ENCODE measurements around the gene ENG. TPM values are rescaled to one million over a fixed set of nuclear protein-coding genes. Genes with fewer than 3 reads are reported as not detected.

Gene ENG
- total RNA-seq, 2 donors from 2014 or later = 24.3 to 336 TPM

GRCh38 chr9:127802576-127803443, 51.6 kb downstream of the ENG start, which contains the start of gene FPGS:
Gene FPGS, plus strand, starts transcription at chr9:127802882. Its CDS starts 43 bp downstream, at chr9:127802925.
- no peaks in the 10 kb centered on the region for H3K9me3 ChIP-seq
- H3K36me3 ChIP-seq = peaks cover 0 to 5% of the 10 kb centered on the region in 2 donors
- DNase-seq (ENCODE audit: low spot score) = peak; percentile 79
- under 1% methylated on average over 35 of the region's 83 CpGs for WGBS
- intact Hi-C loops (cut with DNase I) = loop anchor here (5.0 kb wide), 1 partner anchor 114 kb away; the partner anchor contains the start of gene ST6GALNAC4
- TF ChIP-seq POLR2AphosphoS5 (IDR thresholded peaks at IDR 0.05) (peak; percentile 44), CTCF (IDR thresholded peaks at IDR 0.05) (peak in 1 of 4 experiments; percentile 21), POLR2A (IDR thresholded peaks at IDR 0.05) (peak; percentile 66)
- peaks cover 16% of the 10 kb centered on the region for H3K4me1 ChIP-seq (replicated peaks)
- H3K27me3 ChIP-seq (replicated peaks; ENCODE audit: insufficient read depth) = no peaks in the 10 kb centered on the region
- H3K4me3 ChIP-seq = peak within 1 kb of the TSS; percentile 63
- H3K27ac ChIP-seq = peak within 1 kb of the TSS; percentile 92 to 93

GRCh38 chr9:127801955-127802575, 52.4 kb downstream of the ENG start:
- H3K27ac ChIP-seq = peak overlapping the region; percentile 92 to 93
- H3K9me3 ChIP-seq = no peaks in the 10 kb centered on the region
- peaks cover 16% of the 10 kb centered on the region for H3K4me1 ChIP-seq (replicated peaks)
- intact Hi-C loops (cut with DNase I) = loop anchor here (5.0 kb wide), 1 partner anchor 115 kb away; the partner anchor contains the start of gene ST6GALNAC4
- DNase-seq (ENCODE audit: low spot score) = no peak
- H3K36me3 ChIP-seq = peaks cover 0 to under 1% of the 10 kb centered on the region in 2 donors
- no peaks in the 10 kb centered on the region for H3K27me3 ChIP-seq (replicated peaks; ENCODE audit: insufficient read depth)
- peak overlapping the region; percentile 63 for H3K4me3 ChIP-seq
- WGBS = 24% methylated on average over 10 of the region's 10 CpGs
- TF ChIP-seq POLR2A (IDR thresholded peaks at IDR 0.05) = no peak
- TF ChIP-seq CTCF (IDR thresholded peaks at IDR 0.05) = peak in 1 of 4 experiments; percentile 23

GRCh38 chr9:127796852-127797370, 57.5 kb downstream of the ENG start:
- Histone ChIP-seq H3K36me3 (no peaks in the 10 kb centered on the region), H3K27me3 (replicated peaks; ENCODE audit: insufficient read depth) (no peaks in the 10 kb centered on the region), H3K4me1 (replicated peaks) (peaks cover 17% of the 10 kb centered on the region), H3K9me3 (no peaks in the 10 kb centered on the region), H3K27ac (peak overlapping the region in 1 of 2 donors; percentile 36), H3K4me3 (no peak overlapping the region)
- TF ChIP-seq POLR2AphosphoS5 (IDR thresholded peaks at IDR 0.05) = no peak
- TF ChIP-seq POLR2A (IDR thresholded peaks at IDR 0.05) = no peak
- no peak for TF ChIP-seq CTCF (IDR thresholded peaks at IDR 0.05)
- no peak for DNase-seq (ENCODE audit: low spot score)
- intact Hi-C loops (cut with DNase I) = no loop called here
- WGBS = 13% methylated on average over 11 of the region's 11 CpGs

- peak overlapping the region in 1 of 2 donors; percentile 36 for H3K27ac ChIP-seq
- no peak for DNase-seq (ENCODE audit: low spot score)
- no peak overlapping the region for H3K4me3 ChIP-seq
- peak; percentile 6 for TF ChIP-seq POLR2AphosphoS5 (IDR thresholded peaks at IDR 0.05)
- no peak for TF ChIP-seq CTCF (IDR thresholded peaks at IDR 0.05)
- no peak for TF ChIP-seq POLR2A (IDR thresholded peaks at IDR 0.05)
- no peaks in the 10 kb centered on the region for H3K36me3 ChIP-seq
- H3K27me3 ChIP-seq (replicated peaks; ENCODE audit: insufficient read depth) = no peaks in the 10 kb centered on the region
- intact Hi-C loops (cut with DNase I) = no loop called here
- H3K4me1 ChIP-seq (replicated peaks) = peaks cover 14% of the 10 kb centered on the region
- WGBS = 43% methylated on average over 8 of the region's 8 CpGs
- no peaks in the 10 kb centered on the region for H3K9me3 ChIP-seq
These were observed 58.1 kb downstream of the ENG start for GRCh38 chr9:127796225-127796813.
